Measurements from ENCODE around the gene FBXL22. TPM values are rescaled to one million over a fixed set of nuclear protein-coding genes. Genes with fewer than 3 reads are reported as not detected.

FBXL22 gene
- total and polyA plus RNA-seq, 2 experiments from 2014 or later: 0.60 to 1.3 TPM

- no peaks in the 10 kb centered on the region for H3K79me2 ChIP-seq
- peaks cover 4% of the 10 kb centered on the region for H4K20me1 ChIP-seq (ENCODE audit: insufficient read depth, poor library complexity, severe bottlenecking)
- no peaks in the 10 kb centered on the region for H3K36me3 ChIP-seq (replicated peaks; ENCODE audit: insufficient read depth, low read depth)
- no peak overlapping the region for H2AFZ ChIP-seq
- TF ChIP-seq EZH2phosphoT487 (IDR thresholded peaks at IDR 0.05; ENCODE audit: low read depth, severe bottlenecking, unreplicated experiment) (no peak), EZH2 (IDR thresholded peaks at IDR 0.05; ENCODE audit: borderline replicate concordance) (no peak), CTCF (IDR thresholded peaks at IDR 0.05; ENCODE audit: poor library complexity) (no peak)
- no peaks in the 10 kb centered on the region for H3K27me3 ChIP-seq
- no peak for DNase-seq (ENCODE audit: low spot score)
- no peak overlapping the region for H3K27ac ChIP-seq
- H3K4me1 ChIP-seq (ENCODE audit: insufficient read depth): peaks cover 21% of the 10 kb centered on the region
- no peaks in the 10 kb centered on the region for H3K9me2 ChIP-seq (replicated peaks; ENCODE audit: insufficient read depth)
- no peak overlapping the region for H3K4me3 ChIP-seq
- no peaks in the 10 kb centered on the region for H3K9me3 ChIP-seq (ENCODE audit: low read depth)
- no peak overlapping the region for H3K4me2 ChIP-seq
- 92% methylated on average over 6 of the region's 6 CpGs for WGBS (ENCODE audit: low lambda C conversion rate, missing lambda C conversion rate)
Observed at GRCh38 chr15:63609448-63609847, 12.3 kb downstream of the FBXL22 start.

- no peaks in the 10 kb centered on the region for H3K79me2 ChIP-seq
- no peak overlapping the region for H2AFZ ChIP-seq
- H3K4me1 ChIP-seq (ENCODE audit: insufficient read depth): peaks cover 21% of the 10 kb centered on the region
- no peaks in the 10 kb centered on the region for H3K27me3 ChIP-seq
- no peaks in the 10 kb centered on the region for H3K9me3 ChIP-seq (ENCODE audit: low read depth)
- H3K36me3 ChIP-seq (replicated peaks; ENCODE audit: insufficient read depth, low read depth): no peaks in the 10 kb centered on the region
- peak overlapping the region; percentile 12 for H3K4me2 ChIP-seq
- peak; percentile 87 for DNase-seq (ENCODE audit: low spot score)
- H3K9me2 ChIP-seq (replicated peaks; ENCODE audit: insufficient read depth): no peaks in the 10 kb centered on the region
- no peak overlapping the region for H3K4me3 ChIP-seq
- peaks cover 4% of the 10 kb centered on the region for H4K20me1 ChIP-seq (ENCODE audit: insufficient read depth, poor library complexity, severe bottlenecking)
- H3K27ac ChIP-seq: peak overlapping the region; percentile 70
- peak; percentile 96 for TF ChIP-seq EZH2phosphoT487 (IDR thresholded peaks at IDR 0.05; ENCODE audit: low read depth, severe bottlenecking, unreplicated experiment)
- no peak for TF ChIP-seq EZH2 (IDR thresholded peaks at IDR 0.05; ENCODE audit: borderline replicate concordance)
- peak; percentile 74 for TF ChIP-seq CTCF (IDR thresholded peaks at IDR 0.05; ENCODE audit: poor library complexity)
- 4% methylated on average over 6 of the region's 6 CpGs for WGBS (ENCODE audit: low lambda C conversion rate, missing lambda C conversion rate)
Observed at GRCh38 chr15:63610209-63610841, 13.1 kb downstream of the FBXL22 start.

GRCh38 chr15:63611177-63611576 is 14.0 kb downstream of the FBXL22 start:
- no peaks in the 10 kb centered on the region for H3K36me3 ChIP-seq (replicated peaks; ENCODE audit: insufficient read depth, low read depth)

More at GRCh38 chr15:63611177-63611576, 14.0 kb downstream of the FBXL22 start:
- Histone ChIP-seq H4K20me1 (ENCODE audit: insufficient read depth, poor library complexity, severe bottlenecking) (peaks cover 4% of the 10 kb centered on the region), H3K4me3 (no peak overlapping the region), H3K9me3 (ENCODE audit: low read depth) (no peaks in the 10 kb centered on the region), H3K27ac (peak overlapping the region; percentile 70), H3K9me2 (replicated peaks; ENCODE audit: insufficient read depth) (no peaks in the 10 kb centered on the region), H3K4me2 (peak overlapping the region; percentile 12), H3K4me1 (ENCODE audit: insufficient read depth) (peaks cover 21% of the 10 kb centered on the region), H3K79me2 (no peaks in the 10 kb centered on the region), H2AFZ (no peak overlapping the region), H3K27me3 (no peaks in the 10 kb centered on the region)
- TF ChIP-seq CTCF (IDR thresholded peaks at IDR 0.05; ENCODE audit: poor library complexity) (no peak), EZH2 (IDR thresholded peaks at IDR 0.05; ENCODE audit: borderline replicate concordance) (no peak), EZH2phosphoT487 (IDR thresholded peaks at IDR 0.05; ENCODE audit: low read depth, severe bottlenecking, unreplicated experiment) (no peak)
- WGBS (ENCODE audit: low lambda C conversion rate, missing lambda C conversion rate): 85% methylated on average over 3 of the region's 3 CpGs
- no peak for DNase-seq (ENCODE audit: low spot score)
